ENCODE results near the gene MID1IP1.

The MID1IP1 gene

DNA sequence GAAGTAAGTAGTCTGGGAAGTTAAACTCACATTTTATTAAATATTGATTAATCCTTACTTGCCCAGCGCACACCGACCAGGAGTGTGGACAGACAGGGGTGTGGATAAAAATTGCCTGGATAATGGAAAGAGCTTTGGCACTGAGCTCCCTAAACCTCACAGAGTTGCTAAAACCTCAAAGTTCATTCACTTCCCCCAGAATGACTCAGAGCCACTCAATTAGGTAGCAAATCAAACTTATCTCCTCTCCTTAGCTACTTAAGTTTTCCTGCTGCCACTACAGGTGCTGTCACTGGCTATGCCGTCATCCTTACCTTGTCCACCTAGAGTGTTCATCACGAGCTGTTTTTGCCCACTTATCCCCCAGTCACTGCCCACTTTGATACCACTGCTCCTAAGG, 27.0 kb upstream of the MID1IP1 start:
- no peak overlapping the region for H3K27ac ChIP-seq
- no peak for TF ChIP-seq ZFX (IDR thresholded peaks at IDR 0.05; ENCODE audit: borderline replicate concordance)
- TF ChIP-seq, protein P1, sequence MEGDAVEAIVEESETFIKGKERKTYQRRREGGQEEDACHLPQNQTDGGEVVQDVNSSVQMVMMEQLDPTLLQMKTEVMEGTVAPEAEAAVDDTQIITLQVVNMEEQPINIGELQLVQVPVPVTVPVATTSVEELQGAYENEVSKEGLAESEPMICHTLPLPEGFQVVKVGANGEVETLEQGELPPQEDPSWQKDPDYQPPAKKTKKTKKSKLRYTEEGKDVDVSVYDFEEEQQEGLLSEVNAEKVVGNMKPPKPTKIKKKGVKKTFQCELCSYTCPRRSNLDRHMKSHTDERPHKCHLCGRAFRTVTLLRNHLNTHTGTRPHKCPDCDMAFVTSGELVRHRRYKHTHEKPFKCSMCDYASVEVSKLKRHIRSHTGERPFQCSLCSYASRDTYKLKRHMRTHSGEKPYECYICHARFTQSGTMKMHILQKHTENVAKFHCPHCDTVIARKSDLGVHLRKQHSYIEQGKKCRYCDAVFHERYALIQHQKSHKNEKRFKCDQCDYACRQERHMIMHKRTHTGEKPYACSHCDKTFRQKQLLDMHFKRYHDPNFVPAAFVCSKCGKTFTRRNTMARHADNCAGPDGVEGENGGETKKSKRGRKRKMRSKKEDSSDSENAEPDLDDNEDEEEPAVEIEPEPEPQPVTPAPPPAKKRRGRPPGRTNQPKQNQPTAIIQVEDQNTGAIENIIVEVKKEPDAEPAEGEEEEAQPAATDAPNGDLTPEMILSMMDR (IDR thresholded peaks at IDR 0.05): no peak

GRCh38 chrX:38796946-38797345, 4.3 kb upstream of the MID1IP1 start:
- TF ChIP-seq ZFX (IDR thresholded peaks at IDR 0.05; ENCODE audit: borderline replicate concordance): no peak
- TF ChIP-seq, protein P1 (IDR thresholded peaks at IDR 0.05): no peak

GRCh38 chrX:38798956-38799355, 2.3 kb upstream of the MID1IP1 start:
- TF ChIP-seq, protein P1 (IDR thresholded peaks at IDR 0.05): no peak
- no peak for TF ChIP-seq ZFX (IDR thresholded peaks at IDR 0.05; ENCODE audit: borderline replicate concordance)
- no peak overlapping the region for H3K27ac ChIP-seq

More at GRCh38 chrX:38796946-38797345, 4.3 kb upstream of the MID1IP1 start:
- no peak overlapping the region for H3K27ac ChIP-seq

- H3K27ac ChIP-seq: no peak overlapping the region
- TF ChIP-seq ZFX (IDR thresholded peaks at IDR 0.05; ENCODE audit: borderline replicate concordance): no peak
- TF ChIP-seq, protein P1 (IDR thresholded peaks at IDR 0.05): no peak
Measured at GRCh38 chrX:38799995-38800580, 1.2 kb upstream of the MID1IP1 start.

DNA sequence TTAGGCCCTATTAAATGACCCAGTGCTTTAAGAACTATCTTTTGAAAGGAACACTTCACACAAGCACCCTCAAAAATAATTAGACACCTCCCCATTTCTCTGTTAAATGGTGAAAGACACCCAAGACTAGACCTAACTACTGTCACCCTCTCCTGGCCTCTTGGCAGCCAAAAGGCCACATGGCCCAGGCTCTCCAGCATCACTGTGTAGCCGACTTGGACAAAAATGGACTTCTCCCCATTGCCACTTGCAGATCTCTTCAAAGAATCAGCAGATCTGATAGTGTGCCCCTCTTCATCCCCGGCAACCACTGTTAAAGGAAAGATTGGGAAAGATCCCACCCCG, 2.0 kb downstream of the MID1IP1 start:
- TF ChIP-seq, protein P1 (IDR thresholded peaks at IDR 0.05): no peak
- no peak for TF ChIP-seq ZFX (IDR thresholded peaks at IDR 0.05; ENCODE audit: borderline replicate concordance)
- H3K27ac ChIP-seq: peak overlapping the region; percentile 88

GRCh38 chrX:38803588-38804431, 2.6 kb downstream of the MID1IP1 start:
- TF ChIP-seq, protein P1 (IDR thresholded peaks at IDR 0.05): no peak
- no peak for TF ChIP-seq ZFX (IDR thresholded peaks at IDR 0.05; ENCODE audit: borderline replicate concordance)
- H3K27ac ChIP-seq: peak overlapping the region; percentile 88

- no peak for TF ChIP-seq ZFX (IDR thresholded peaks at IDR 0.05; ENCODE audit: borderline replicate concordance)
- TF ChIP-seq, protein P1 (IDR thresholded peaks at IDR 0.05): no peak
- peak overlapping the region; percentile 88 for H3K27ac ChIP-seq
Measured at GRCh38 chrX:38804432-38804681, 3.1 kb downstream of the MID1IP1 start.
